Measurements from ENCODE around the gene RNF26. TPM values are rescaled to one million over a fixed set of nuclear protein-coding genes. Genes with fewer than 3 reads are reported as not detected.

Gene RNF26
- polyA plus RNA-seq, 1 experiment, result 27.1 TPM

GRCh38 chr11:119369132-119369925 is 35.0 kb downstream of the RNF26 start:
- CTCF ChIA-PET, result interaction anchor here (0.6 to 4.1 kb wide), 8 partner anchors 8 to 163 kb away, joined by 3 to 37 read pairs (median 8); partner anchors contain the start of genes CBL and USP2
- DNase-seq (ENCODE audit: low read depth, low spot score), result no peak
- no peak for TF ChIP-seq CTCF (IDR thresholded peaks at IDR 0.05; ENCODE audit: low read depth, low read length)
- no peak overlapping the region for H3K27ac ChIP-seq (ENCODE audit: low read depth, low read length)
- POLR2A ChIA-PET, result interaction anchor here (0.9 kb wide), 1 partner anchor 31 kb away, joined by 14 read pairs; no protein-coding TSS in a partner anchor
- no peak overlapping the region for H3K4me3 ChIP-seq (ENCODE audit: low read depth, low read length)
- H3K27me3 ChIP-seq (ENCODE audit: control insufficient read depth, insufficient read depth, low read length), result peaks cover 17% of the 10 kb centered on the region
- no peaks in the 10 kb centered on the region for H3K9me3 ChIP-seq (ENCODE audit: control insufficient read depth, insufficient read depth, low read length)

GRCh38 chr11:119370486-119371046 is 36.2 kb downstream of the RNF26 start:
- no peak for TF ChIP-seq CTCF (IDR thresholded peaks at IDR 0.05; ENCODE audit: low read depth, low read length)
- ChIA-PET CTCF (interaction anchor here (0.7 to 7.5 kb wide), 6 partner anchors 10 to 104 kb away, joined by 3 to 102 read pairs (median 7); partner anchors contain the start of gene USP2), POLR2A (interaction anchor here (0.7 kb wide), 1 partner anchor 585 kb away, joined by 3 read pairs; no protein-coding TSS in a partner anchor)
- DNase-seq (ENCODE audit: low read depth, low spot score), result no peak
- no peaks in the 10 kb centered on the region for H3K9me3 ChIP-seq (ENCODE audit: control insufficient read depth, insufficient read depth, low read length)
- H3K27me3 ChIP-seq (ENCODE audit: control insufficient read depth, insufficient read depth, low read length), result peaks cover 12% of the 10 kb centered on the region
- H3K27ac ChIP-seq (ENCODE audit: low read depth, low read length), result no peak overlapping the region
- H3K4me3 ChIP-seq (ENCODE audit: low read depth, low read length), result no peak overlapping the region

GRCh38 chr11:119371067-119371601 is 36.8 kb downstream of the RNF26 start:
- Histone ChIP-seq H3K27ac (ENCODE audit: low read depth, low read length) (no peak overlapping the region), H3K27me3 (ENCODE audit: control insufficient read depth, insufficient read depth, low read length) (peaks cover 12% of the 10 kb centered on the region), H3K9me3 (ENCODE audit: control insufficient read depth, insufficient read depth, low read length) (no peaks in the 10 kb centered on the region), H3K4me3 (ENCODE audit: low read depth, low read length) (no peak overlapping the region)
- no peak for TF ChIP-seq CTCF (IDR thresholded peaks at IDR 0.05; ENCODE audit: low read depth, low read length)
- no peak for DNase-seq (ENCODE audit: low read depth, low spot score)
- ChIA-PET POLR2A (interaction anchor here (0.7 kb wide), 1 partner anchor 10 kb away, joined by 3 read pairs; no protein-coding TSS in a partner anchor), CTCF (interaction anchor here (1.5 to 7.5 kb wide), 4 partner anchors 10 to 103 kb away, joined by 5 to 102 read pairs (median 12); partner anchors contain the start of gene USP2)

GRCh38 chr11:119371778-119372182 is 37.5 kb downstream of the RNF26 start:
- ChIA-PET POLR2A (interaction anchor here (0.7 kb wide), 1 partner anchor 11 kb away, joined by 3 read pairs; no protein-coding TSS in a partner anchor), CTCF (interaction anchor here (1.9 to 7.5 kb wide), 2 partner anchors 9 to 15 kb away, joined by 9 to 102 read pairs; partner anchors contain the start of gene USP2)
- DNase-seq (ENCODE audit: low read depth, low spot score), result no peak
- H3K9me3 ChIP-seq (ENCODE audit: control insufficient read depth, insufficient read depth, low read length), result no peaks in the 10 kb centered on the region
- peaks cover 12% of the 10 kb centered on the region for H3K27me3 ChIP-seq (ENCODE audit: control insufficient read depth, insufficient read depth, low read length)
- no peak overlapping the region for H3K4me3 ChIP-seq (ENCODE audit: low read depth, low read length)
- no peak for TF ChIP-seq CTCF (IDR thresholded peaks at IDR 0.05; ENCODE audit: low read depth, low read length)
- no peak overlapping the region for H3K27ac ChIP-seq (ENCODE audit: low read depth, low read length)

Data from AG04450 (cell line).